Esophagus mucosa (tissue), 1 donor: Measurements from ENCODE around the gene ZNF248. TPM values are rescaled to one million over a fixed set of nuclear protein-coding genes. Genes with fewer than 3 reads are reported as not detected.
A peak's percentile ranks its signal among the peaks of the same experiment; 100 is the strongest.
"Not testable (repeated sequence)": the region's sequence is repeated elsewhere in the genome, so short reads cannot be mapped to it uniquely, and the experiment has no call there.

ENCODE experiments used
- ATAC-seq: fragments of 200-7000 bp; cut with Tn5 transposase; one replicate; pipeline ENCODE4 v1.9.1; 2020
- total RNA-seq: library from RNA; stranded (reverse); gene quantifications from one replicate; pipeline ENCODE4 v1.2.4, GENCODE V29; 2023
- donor health status: DM: yes; HTN: yes; CAD: no.

The ZNF248 gene
- total RNA-seq, result 3.2 TPM

DNA sequence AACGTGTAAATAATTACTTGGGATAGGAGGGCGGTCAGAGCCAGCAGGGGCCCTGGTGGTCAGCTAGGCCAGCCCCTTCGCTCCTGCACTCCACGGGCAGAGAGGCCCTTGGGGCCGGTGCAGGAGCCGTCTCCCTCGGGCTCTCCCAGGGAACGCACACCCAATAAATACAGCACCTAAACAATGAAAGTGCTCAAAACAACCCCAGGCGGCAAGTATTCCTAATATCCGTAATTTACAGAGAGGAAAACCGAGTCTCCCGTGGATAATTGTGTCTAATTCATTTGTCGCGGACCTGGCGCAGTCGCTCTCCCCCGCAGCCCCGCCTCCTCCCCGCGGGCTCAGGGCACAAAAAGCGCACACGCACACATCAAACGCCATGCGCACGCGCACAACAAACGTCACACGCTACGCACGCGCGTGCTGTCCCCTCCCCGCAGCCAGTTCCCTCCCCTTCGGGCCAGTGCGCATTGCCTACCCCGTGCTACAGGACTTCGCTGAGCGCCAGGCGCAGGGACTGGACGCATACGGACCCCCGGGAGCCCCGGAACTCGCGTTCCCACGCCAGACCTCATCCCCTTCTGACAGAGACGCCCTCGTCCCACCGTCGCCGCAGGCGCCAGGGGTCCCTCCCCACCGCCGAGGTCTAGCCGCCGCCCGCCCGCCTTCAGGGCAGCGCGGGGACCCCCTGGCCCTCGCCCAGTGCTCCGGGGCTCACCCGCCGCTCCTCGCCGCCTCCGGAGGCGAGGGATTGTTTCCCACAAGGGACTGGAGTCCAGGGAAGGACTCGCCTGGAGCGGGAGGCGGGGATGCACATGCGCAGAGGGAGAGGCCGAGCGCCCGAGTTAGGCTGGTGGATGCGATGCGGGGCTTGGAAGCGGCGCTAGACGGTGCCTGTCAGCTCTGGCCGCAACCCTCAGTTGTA lies at the start of gene ZNF248:
TSS of gene ZNF248 (minus strand) at position 324 of the 925 bp plus-strand sequence. CDS start 1,300 bp downstream, outside the sequence.
- ATAC-seq, result peak; percentile 100

DNA sequence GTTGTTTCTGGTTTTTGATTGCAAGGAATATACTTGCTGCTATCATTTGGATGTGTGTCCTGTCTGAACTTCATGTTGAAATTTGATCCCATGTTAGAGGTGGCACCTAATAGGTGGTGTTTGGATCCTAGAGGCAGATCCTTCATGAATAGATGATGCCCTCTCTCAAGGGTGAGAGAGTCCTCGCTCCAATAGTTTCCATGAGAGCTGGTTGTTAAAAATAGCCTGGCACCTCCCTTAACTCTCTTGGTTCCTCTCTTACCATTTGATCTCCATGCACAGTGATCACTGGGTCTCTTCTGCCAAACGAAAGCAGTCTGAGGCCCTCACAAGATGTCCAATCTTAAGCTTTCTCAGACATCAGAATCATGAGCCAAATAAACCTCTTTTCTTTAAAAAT lies 49.0 kb upstream of the ZNF248 start:
- ATAC-seq, result no peak

GRCh38 chr10:37896436-37896835 lies 39.0 kb upstream of the ZNF248 start:
- no peak for ATAC-seq

DNA sequence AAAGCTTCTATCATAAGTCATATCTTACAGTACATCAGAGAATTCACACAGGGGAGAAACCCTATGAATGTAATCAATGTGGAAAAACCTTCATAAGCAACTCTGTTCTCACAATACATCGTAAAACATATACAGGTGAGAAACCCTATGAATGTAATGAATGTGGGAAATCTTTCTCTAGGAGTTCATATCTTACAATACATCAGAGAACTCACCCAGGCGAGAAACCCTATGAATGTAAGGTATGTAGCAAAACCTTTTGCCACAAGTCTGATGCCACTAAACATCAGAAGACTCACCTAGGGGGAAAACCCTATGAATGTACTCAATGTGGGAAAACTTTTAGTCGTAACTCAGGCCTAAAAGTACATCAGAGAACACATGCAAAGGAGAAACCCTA lies 38.3 kb upstream of the ZNF248 start:
- no peak for ATAC-seq

DNA sequence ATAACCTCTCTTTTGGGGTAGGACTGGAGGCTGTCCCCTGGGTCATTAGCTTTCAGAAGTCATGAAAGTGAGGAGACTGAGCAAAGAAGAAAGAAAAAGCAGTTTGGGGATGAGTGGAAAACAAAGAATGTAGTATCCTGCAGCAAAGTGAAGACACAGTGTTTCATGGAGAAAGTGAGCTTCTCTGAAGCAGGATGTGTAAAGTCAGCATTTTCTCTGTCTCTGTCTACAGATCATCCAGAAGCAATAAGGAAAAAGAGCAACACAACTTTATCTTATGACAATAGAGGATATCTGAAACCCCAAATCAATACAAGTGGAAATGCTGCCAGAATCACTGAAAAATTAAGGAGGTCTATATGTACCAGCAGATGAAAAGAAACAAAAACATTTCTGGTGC lies 28.4 kb upstream of the ZNF248 start:
- ATAC-seq, result no peak

DNA sequence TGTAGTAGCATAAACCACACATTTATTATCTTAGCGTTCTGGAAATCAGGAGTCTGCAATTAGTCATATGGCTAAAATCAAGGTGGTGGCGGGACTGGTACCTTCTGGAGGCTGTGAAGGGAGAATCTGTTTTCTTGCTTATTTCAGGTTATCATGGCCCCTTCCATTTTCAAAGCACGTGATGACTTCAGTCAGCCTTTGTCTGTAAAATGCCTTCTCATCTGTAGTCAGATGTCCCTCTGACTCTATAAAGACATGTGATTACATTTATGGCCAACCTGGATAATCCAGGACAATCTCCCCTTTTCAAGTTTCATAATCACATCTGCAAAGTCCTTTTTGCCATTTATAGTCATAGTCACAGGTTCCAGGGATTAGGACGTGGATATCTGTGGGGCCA lies 15.5 kb upstream of the ZNF248 start:
- no peak for ATAC-seq

GRCh38 chr10:37872283-37872682 lies 14.9 kb upstream of the ZNF248 start:
- no peak for ATAC-seq

DNA sequence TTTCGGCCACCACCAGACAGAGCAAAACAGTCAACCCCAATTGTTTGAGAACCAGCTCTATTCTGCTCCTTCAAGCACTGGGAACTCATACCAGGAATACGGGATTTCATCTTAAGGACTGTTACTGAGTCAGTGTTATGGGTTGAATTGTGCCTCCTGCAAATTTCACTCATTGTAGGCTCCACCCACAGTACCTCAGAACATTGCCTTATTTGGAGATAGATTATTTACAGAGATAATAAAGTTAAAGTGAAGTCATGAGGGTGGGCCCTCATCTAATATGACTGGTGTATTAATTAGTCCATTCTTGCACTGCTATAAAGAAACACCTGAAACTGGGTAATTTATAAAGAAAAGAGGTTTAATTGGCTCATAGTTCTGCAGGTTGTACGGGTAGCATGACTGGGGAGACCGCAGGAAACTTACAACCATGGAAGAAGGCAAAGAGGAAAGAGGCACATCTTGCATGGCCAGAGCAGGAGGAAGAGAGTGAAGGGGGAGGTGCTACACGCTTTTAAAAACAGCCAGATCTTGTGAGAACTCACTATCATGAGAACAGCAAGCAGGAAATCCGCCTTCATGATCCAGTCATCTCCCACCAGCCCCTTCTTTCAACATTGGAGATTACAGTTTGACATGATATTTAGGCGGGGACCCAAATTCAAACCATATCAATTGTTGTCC lies 14.3 kb upstream of the ZNF248 start:
- ATAC-seq, result no peak

GRCh38 chr10:37871143-37871542 lies 13.7 kb upstream of the ZNF248 start:
- no peak for ATAC-seq

DNA sequence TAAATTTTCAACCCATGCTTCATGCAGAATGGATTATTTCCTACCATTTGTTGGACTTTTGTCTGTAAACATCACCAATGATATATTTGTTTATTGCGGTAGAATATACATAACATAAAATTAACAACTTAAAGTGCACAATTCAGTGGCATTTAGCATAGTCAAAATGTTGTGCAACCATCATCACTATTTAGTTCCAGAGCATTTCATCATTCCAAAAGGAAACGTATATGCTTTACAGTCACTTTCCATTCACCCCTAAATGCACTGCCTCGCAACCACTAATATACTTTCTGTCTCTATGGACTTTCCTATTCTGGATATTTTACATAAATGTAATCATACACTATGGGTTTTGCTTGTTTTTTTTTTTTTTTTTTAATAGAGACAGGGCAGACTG lies 11.4 kb upstream of the ZNF248 start:
- no peak for ATAC-seq

DNA sequence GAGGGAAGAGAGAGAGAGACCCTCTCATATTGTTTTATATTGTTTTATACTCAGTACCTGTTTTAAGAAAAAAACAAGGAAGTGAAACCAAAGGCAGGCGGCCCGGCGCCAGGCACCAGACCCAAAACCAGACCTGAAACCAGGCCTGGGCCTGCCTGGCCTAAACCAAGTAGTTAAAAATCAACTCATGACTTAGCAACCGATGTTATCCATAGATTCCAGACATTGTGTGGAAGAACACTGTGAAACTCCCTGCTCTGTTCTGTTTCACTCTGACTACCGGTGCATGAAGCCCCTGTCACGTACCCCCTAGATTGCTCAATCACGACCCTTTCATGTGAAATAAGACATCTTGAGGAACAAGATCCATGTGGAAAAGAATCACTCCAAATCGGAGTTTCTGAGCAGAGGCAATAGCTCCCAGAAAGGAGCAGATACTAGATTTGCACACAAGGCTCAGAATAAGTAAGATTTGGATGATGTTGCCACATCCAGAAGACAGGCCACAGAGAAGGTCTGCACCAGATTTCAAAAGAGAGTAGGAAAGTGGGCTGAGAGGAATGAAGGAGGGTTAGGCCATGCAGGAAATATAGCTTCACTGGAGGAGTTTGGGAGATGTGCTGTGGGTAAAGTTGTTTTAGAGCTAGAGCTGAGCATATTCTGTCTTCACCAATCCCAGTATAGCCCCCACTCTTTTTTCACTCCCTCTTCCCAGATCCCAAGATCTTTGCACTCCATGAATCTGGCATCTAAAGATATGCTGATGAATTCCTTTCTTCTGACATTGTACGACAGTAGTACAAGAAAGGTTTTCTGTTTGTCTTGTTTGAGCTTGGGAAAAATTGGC lies 8.8 kb upstream of the ZNF248 start:
- ATAC-seq, result no peak

DNA sequence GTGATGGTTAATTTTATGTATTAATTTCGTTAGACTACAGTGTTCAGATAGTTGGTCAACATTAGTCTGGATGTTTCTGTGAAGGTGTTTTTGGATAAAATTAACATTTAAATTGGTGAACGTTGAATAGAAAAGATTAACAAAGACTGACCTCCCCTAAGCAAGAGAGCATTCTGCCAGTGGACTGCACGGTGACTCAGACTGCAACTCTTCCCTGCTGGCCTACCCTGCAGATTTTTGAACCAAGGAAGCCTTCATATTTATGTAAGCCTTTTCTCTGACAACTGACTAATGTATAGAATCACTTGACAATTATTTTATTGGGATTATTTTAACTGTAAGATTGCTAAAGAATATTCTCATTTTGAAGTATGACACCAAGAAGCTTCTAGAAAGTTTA lies 7.9 kb upstream of the ZNF248 start:
- ATAC-seq, result no peak

GRCh38 chr10:37860494-37861190 lies 3.2 kb upstream of the ZNF248 start:
- peak; percentile 24 for ATAC-seq

DNA sequence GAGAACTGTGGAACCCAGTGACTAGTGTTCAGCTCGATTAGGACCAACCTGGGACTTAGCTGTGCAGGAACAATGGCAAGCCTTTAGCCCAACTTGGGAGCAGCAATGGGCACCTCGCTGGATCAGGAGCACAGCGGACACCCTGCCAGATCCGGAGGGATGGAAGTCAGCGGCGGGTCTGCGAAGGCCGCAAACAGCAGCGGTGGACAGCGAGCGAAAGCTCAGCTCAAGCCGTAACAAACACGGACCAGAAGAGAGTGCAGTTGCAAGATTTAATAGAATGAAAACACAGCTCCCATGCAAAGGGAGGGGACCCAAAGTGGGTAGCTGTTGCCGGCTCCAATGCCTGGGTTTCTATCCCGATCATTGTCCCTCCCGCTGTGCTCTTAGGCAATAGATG lies 1.9 kb upstream of the ZNF248 start:
- ATAC-seq, result not testable (repeated sequence)

GRCh38 chr10:37856881-37857286 lies 526 bp downstream of the ZNF248 start:
- no peak for ATAC-seq

DNA sequence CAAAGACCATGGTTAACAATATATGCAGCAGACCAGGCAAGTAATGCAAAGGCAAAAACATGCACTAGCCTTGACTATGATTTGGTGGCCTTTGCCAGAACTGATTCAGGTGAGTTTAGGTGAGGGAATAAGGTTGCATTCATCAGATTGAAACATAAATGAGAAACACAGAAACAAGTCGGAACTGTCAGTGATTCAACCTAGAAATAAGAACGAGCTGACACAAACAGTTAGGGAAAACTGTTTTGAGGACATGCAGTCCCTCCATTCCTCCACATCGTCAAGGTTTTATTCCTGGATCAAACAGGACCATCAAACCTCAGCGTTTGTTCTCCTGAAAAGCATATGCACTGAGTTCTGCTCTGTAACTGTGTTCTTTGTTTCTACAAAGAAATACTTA lies 1.8 kb downstream of the ZNF248 start:
- no peak for ATAC-seq

GRCh38 chr10:37854626-37855025 lies 2.8 kb downstream of the ZNF248 start:
- no peak for ATAC-seq

DNA sequence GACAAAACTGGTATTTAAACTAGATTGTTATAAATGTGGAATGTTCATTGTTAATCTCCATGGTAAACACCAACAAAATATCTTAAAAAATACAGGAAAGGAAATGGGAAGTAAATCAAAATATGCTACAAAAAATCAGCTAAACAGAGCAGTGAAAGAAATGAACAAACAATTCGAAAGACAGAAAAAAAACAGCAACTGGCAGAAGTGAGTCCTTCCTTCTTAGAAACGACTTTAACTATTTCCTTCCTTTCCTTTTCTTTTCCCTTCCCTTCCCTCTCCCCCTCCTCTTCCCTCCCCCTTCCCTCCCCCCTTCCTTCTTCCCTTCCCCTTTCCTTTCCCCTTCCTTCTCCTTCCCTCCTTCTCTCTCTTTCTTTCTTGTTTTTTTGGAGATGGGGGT lies 12.8 kb downstream of the ZNF248 start:
- ATAC-seq, result no peak

DNA sequence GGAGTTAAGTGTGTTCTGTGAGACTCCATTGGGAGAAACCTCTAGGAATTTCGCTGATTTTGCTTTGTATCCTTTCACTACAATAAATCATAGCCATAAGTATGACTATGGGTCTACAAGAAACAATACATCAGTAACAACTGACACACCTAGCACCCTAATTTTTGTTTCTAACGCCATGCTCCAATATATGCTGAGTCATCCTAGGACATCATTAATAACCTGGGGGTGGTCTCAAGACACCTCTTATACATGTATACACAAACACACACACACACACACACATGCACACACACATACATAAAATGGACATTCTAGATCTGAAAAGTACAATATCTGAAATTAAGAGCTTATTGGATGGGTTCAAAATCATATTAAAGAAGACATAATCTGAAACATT lies 18.2 kb downstream of the ZNF248 start:
- ATAC-seq, result no peak

DNA sequence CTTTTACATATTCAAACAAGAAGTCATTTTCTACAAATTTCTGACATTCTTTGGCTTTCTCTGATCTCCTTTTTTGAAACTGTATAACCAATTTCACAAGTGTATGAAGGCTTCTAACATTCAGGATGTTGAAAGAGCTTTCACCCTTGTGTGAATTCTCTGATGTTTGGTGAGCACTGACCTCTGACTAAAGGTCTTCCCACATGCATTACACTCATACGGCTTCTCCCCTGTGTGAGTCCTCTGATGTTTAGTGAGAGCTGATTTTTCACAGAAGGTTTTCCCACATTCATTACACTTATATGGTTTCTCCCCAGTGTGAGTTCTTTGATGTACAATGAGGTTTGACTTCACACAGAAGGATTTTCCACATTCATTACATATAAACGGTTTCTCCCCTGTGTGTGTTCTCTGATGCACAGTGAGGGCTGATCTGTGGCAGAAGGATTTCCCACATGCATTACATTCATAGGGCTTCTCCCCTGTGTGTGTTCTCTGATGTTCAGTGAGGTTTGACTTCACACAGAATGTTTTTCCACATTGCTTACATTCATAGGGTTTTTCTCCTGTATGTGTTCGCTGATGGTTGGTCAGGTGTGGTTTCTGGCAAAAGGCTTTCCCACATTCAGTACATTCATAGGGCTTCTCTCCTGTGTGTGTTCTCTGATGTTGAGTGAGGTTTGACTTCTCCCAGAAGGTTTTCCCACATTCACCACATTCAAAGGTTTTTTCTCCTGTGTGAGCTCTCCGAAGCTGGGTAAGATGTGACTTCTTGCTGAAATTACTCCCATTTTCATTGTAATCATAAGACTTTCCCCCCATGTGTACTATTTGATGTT lies 25.7 kb downstream of the ZNF248 start:
- ATAC-seq, result no peak

GRCh38 chr10:37826806-37827205 lies 30.6 kb downstream of the ZNF248 start:
- no peak for ATAC-seq
